Thyroid gland (tissue), 4 donors: ENCODE measurements around the gene MAP3K19. TPM values are rescaled to one million over a fixed set of nuclear protein-coding genes. Genes with fewer than 3 reads are reported as not detected.
A peak's percentile ranks its signal among the peaks of the same experiment; 100 is the strongest.

Experiments
- DNase-seq, 2 donors: peaks; one replicate each; pipeline ENCODE4 v3.0.0-alpha.2; 2019
- H3K27ac ChIP-seq, 3 donors: fragments of 200-600 bp; sonication (generic); 1 replicate in 2 of 3; 2 replicates in 1 of 3; pipeline ENCODE4 v1.5.1; 2016 to 2019; ENCODE audit warnings: mild to moderate bottlenecking in 1 of 3, moderate library complexity in 1 of 3
- H3K27me3 ChIP-seq: fragments of 200-600 bp; sonication (generic); one replicate; pipeline ENCODE4 v1.5.1; 2019
- H3K36me3 ChIP-seq, 2 donors: fragments of 200-600 bp; sonication (generic); one replicate each; pipeline ENCODE4 v1.5.1; 2016 to 2019
- H3K4me1 ChIP-seq, 2 donors: fragments of 200-600 bp; sonication (generic); one replicate each; pipeline ENCODE4 v1.5.1; 2017 to 2019
- H3K4me3 ChIP-seq, 3 donors: fragments of 200-600 bp; sonication (generic); replicated peaks in 1 of 3; 1 replicate in 2 of 3; 2 replicates in 1 of 3; pipeline ENCODE4 v1.5.1; 2016; ENCODE audit warnings: mild to moderate bottlenecking in 1 of 3
- H3K9me3 ChIP-seq: fragments of 200-600 bp; sonication (generic); one replicate; pipeline ENCODE4 v1.5.1; 2017
- CTCF ChIP-seq, 6 experiments: fragments of 200-600 bp in 3 of 6; fragments of 450-650 bp in 3 of 6; sonication (generic) in 3 of 6; IDR thresholded peaks; one replicate each; pipeline ENCODE4 v1.5.1; 2016 to 2019; ENCODE audit warnings: antibody characterized with exemption in 6 of 6, mild to moderate bottlenecking in 2 of 6, inconsistent platforms in 1 of 6, moderate library complexity in 1 of 6
- POLR2A ChIP-seq, 2 donors: fragments of 450-650 bp; IDR thresholded peaks; one replicate each; pipeline ENCODE4 v1.6.1; 2017; ENCODE audit warnings: antibody characterized with exemption in 2 of 2, mild to moderate bottlenecking in 2 of 2, moderate library complexity in 1 of 2
- WGBS, 2 donors: methylation state at CpG; one replicate each; pipeline ENCODE4 v1.1.5; 2017; 5-methylcytosine and 5-hydroxymethylcytosine counted together
- intact Hi-C: fragments of 100-400 bp; cut with DNase I; formaldehyde crosslinking; loops from one replicate; pipeline ENCODE4 v1.15.1; 2023
- total RNA-seq, 4 donors: library from RNA; depleted of rRNA; stranded (reverse); fragments of >200 nt; gene quantifications; one replicate each; pipeline ENCODE4 v1.2.3, GENCODE V29; 2016

MAP3K19 gene
- total RNA-seq, 4 donors from 2014 or later = 0.15 TPM; not detected in 3

GRCh38 chr2:135059577-135059976 is 12.3 kb upstream of the MAP3K19 start:
- Histone ChIP-seq H3K27me3 (no peaks in the 10 kb centered on the region), H3K9me3 (no peaks in the 10 kb centered on the region), H3K4me3 (no peak overlapping the region), H3K4me1 (peaks cover 0 to 5% of the 10 kb centered on the region in 2 donors), H3K36me3 (peaks cover 9% of the 10 kb centered on the region in 2 donors), H3K27ac (no peak overlapping the region)
- intact Hi-C loops = no loop called here
- no peak for DNase-seq
- TF ChIP-seq POLR2A (IDR thresholded peaks at IDR 0.05) = no peak
- TF ChIP-seq CTCF (IDR thresholded peaks at IDR 0.05) = no peak

GRCh38 chr2:135056790-135057189 is 9.5 kb upstream of the MAP3K19 start:
- Histone ChIP-seq H3K9me3 (no peaks in the 10 kb centered on the region), H3K27me3 (no peaks in the 10 kb centered on the region), H3K36me3 (peaks cover 6 to 9% of the 10 kb centered on the region in 2 donors), H3K4me3 (no peak overlapping the region), H3K4me1 (peaks cover 5 to 22% of the 10 kb centered on the region in 2 donors), H3K27ac (no peak overlapping the region)
- DNase-seq = no peak
- intact Hi-C loops = no loop called here
- no peak for TF ChIP-seq CTCF (IDR thresholded peaks at IDR 0.05)
- TF ChIP-seq POLR2A (IDR thresholded peaks at IDR 0.05) = no peak

GRCh38 chr2:135055182-135055786 is 8.0 kb upstream of the MAP3K19 start:
- Histone ChIP-seq H3K27ac (no peak overlapping the region), H3K9me3 (no peaks in the 10 kb centered on the region), H3K4me3 (no peak overlapping the region), H3K4me1 (peaks cover 5 to 22% of the 10 kb centered on the region in 2 donors), H3K36me3 (peaks cover 0 to 1% of the 10 kb centered on the region in 2 donors), H3K27me3 (no peaks in the 10 kb centered on the region)
- DNase-seq = peak; percentile 6 to 16
- no peak for TF ChIP-seq CTCF (IDR thresholded peaks at IDR 0.05)
- TF ChIP-seq POLR2A (IDR thresholded peaks at IDR 0.05) = no peak
- 67 to 81% methylated on average over 2 of the region's 2 CpGs for WGBS, 2 donors
- intact Hi-C loops = no loop called here

- intact Hi-C loops = no loop called here
- peak overlapping the region in 2 of 3 donors; percentile 86 to 98 for H3K27ac ChIP-seq
- H3K27me3 ChIP-seq = no peaks in the 10 kb centered on the region
- H3K4me3 ChIP-seq = peak overlapping the region in 2 of 3 donors; percentile 61 to 91
- TF ChIP-seq CTCF (IDR thresholded peaks at IDR 0.05) = no peak
- no peak for TF ChIP-seq POLR2A (IDR thresholded peaks at IDR 0.05)
- DNase-seq = no peak
- H3K4me1 ChIP-seq = peaks cover 5 to 22% of the 10 kb centered on the region in 2 donors
- H3K9me3 ChIP-seq = no peaks in the 10 kb centered on the region
- H3K36me3 ChIP-seq = no peaks in the 10 kb centered on the region
- WGBS, 2 donors = 24% methylated on average over 15 of the region's 15 CpGs
Measured at GRCh38 chr2:135052997-135053474, 5.8 kb upstream of the MAP3K19 start.

GRCh38 chr2:135052042-135052876 is 5.0 kb upstream of the MAP3K19 start, which contains the start of gene RAB3GAP1:
Gene RAB3GAP1 (plus strand): TSS chr2:135052292. CDS start chr2:135052308, 16 bp downstream.
- H3K4me1 ChIP-seq = peaks cover 5 to 26% of the 10 kb centered on the region in 2 donors
- TF ChIP-seq CTCF (IDR thresholded peaks at IDR 0.05) (peak in 1 of 6 experiments; percentile 1), POLR2A (IDR thresholded peaks at IDR 0.05) (peak in 1 of 2 donors; percentile 51)
- DNase-seq = peak; percentile 76
- H3K36me3 ChIP-seq = no peaks in the 10 kb centered on the region
- H3K9me3 ChIP-seq = no peaks in the 10 kb centered on the region
- peak within 1 kb of the TSS; percentile 86 to 98 (median 96) for H3K27ac ChIP-seq
- WGBS, 2 donors = 0 to 1% methylated on average over 41 to 45 of the region's 45 CpGs
- H3K4me3 ChIP-seq = peak within 1 kb of the TSS; percentile 61 to 91 (median 78)
- no peaks in the 10 kb centered on the region for H3K27me3 ChIP-seq
- intact Hi-C loops = no loop called here
